Activated CD4-positive, alpha-beta T cell treated with anti-CD3 and anti-CD28 coated beads, Interleukin-2, amount 50 U/mL, for 16 hours (primary cell): ENCODE measurements around the gene TSFM.
A peak's percentile ranks its signal among the peaks of the same experiment; 100 is the strongest.

Experiments used
- DNase-seq: peaks from one replicate; pipeline ENCODE4 v3.0.0-alpha.2; 2020

TSFM gene

DNA sequence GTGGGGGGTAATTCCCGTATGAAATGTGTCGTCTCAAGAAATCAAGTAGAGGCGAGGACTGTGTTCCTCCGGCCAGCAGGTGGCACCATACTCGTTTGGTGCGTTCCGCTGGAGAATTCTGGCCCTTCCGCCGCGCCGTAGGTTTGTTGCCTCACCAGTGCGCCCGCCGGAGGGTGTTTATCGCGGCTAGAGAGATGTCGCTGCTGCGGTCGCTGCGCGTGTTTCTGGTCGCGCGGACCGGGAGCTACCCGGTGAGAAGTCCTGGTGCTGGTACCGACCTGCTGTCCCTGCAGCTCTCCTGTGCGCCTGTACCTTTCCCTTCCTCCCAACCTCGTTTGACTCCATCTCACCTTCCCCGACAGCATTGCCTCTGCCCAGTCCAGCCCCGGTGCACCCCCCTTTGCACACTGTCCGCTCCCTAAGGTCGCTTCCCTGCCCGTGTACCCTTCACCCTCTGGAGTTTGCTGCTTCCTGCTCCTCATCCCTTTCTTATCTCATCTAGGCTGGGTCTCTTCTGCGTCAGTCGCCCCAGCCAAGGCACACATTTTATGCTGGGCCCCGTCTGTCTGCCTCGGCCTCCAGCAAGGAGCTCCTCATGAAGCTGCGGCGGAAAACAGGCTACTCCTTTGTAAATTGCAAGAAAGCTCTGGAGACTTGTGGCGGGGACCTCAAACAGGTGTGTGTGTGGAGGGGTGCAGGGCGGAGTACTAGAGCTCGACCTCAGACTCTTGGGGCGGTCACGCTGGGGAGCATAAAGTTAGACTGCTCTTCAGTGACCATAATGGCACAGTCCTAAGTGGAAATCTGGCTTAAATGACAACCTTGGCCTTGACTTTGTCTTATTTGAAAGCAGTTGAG is at the start of gene TSFM:
TSFM (plus strand) TSS at position 180 of the 858 bp plus-strand sequence; CDS start at position 195, 15 bp downstream.
- peak; percentile 95 for DNase-seq

DNA sequence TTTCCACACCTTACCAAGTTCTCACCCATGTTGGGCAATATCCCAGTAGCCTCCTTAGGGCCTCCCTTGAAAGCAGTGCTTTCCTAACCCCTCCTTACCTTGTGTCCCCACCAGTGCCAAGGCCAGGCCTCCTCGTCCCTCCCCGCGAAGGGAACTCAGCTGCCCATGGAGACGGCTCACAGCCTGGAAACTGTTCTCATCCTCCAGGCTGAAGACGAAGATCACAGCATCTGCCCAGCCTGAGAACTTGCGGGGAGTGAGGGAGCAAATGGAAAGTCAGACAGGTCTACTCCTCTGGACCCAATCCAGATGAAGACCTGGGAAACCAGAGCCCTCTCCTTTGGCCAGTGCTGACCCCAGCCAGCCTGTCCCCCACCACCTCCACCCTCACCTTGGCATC is 48.7 kb upstream of the TSFM start:
- DNase-seq, result no peak

DNA sequence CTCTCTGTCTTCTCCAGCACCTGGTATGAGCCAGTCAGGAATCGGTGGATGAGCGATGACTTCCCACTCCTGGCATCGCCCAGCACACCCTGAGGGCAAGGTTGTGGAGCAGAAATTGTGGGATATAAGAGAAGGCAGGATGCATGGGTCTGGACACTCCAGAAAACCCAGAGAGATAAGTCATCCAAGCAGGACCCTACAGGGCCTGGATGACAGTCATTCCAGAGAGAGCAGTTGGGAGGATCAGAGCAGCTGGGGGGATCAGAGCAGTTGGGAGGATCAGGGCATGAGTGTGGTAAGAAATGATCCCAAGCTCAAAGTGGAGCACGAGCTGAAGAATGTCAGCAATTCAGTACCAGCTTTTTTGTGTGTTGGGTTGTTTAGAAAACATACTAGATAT is 48.0 kb upstream of the TSFM start:
- DNase-seq, result no peak

DNA sequence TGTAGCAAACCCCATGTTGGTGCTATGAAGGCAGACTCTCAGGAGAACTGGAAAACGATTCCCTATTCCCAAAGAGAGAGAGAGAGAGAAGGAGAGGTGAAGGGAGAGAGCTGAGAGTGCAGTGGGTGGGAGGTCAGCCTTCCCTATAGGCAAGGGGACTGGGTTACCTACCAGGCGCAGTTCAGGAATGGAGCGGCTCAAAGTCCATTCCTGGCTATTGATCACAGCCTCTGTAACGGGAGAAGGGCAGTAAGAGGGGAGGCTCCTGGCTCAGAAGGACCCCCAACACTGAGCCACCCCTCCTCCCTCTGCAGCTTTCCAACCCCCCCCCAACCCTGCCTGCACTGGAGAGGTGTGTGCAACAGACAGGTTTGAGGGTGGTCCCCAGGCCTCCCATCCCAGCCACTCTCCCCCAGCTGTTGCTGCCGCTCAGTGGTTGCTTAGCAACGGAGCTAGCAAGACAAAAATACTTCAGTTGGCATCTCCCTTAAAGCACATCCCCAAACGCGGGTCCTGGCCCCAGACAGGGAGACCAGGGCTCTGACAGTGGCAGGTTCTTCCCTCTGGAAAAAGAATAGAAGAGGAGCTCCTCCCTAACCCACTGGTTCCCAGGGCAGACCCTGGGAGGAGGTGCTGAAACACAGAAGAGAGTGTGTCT is 47.3 kb upstream of the TSFM start:
- no peak for DNase-seq

DNA sequence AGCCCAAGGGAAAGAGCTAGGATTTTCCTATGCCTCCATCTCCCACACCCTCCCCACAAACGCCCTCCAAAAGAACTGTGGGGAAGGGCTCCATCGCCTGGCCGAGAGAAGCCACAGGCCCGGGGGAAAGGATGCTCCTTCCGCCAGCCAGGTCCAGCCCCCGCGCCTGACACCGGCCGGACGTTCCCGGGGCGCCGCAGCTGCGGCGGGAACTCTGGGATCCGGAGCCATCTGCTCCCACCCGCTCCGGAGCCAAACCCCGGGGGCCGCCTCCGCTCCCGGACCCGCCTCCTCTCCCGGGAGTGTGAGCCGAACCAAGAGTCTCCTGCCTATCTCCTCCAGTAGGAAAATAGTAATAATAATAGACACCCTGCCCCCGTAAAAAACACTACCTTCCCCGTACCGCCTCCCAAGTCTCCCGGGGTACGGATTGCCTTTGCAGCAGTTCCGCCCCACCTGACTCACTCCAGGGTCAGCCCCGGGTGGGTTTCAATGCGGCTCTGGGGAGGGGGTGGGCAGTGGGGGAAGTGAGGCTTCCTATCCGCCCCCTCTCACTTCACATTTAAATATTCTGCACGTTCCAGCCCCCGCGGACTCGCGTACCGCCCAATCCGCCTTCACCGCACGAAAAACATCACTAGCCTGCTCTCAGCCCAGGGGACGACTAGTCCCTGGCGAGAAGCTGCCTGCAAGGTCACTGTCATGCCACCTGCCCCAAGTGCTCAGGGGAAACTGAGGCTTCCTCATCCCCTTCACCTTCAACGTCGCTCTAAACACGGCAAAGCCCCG is 46.4 kb upstream of the TSFM start:
- no peak for DNase-seq

DNA sequence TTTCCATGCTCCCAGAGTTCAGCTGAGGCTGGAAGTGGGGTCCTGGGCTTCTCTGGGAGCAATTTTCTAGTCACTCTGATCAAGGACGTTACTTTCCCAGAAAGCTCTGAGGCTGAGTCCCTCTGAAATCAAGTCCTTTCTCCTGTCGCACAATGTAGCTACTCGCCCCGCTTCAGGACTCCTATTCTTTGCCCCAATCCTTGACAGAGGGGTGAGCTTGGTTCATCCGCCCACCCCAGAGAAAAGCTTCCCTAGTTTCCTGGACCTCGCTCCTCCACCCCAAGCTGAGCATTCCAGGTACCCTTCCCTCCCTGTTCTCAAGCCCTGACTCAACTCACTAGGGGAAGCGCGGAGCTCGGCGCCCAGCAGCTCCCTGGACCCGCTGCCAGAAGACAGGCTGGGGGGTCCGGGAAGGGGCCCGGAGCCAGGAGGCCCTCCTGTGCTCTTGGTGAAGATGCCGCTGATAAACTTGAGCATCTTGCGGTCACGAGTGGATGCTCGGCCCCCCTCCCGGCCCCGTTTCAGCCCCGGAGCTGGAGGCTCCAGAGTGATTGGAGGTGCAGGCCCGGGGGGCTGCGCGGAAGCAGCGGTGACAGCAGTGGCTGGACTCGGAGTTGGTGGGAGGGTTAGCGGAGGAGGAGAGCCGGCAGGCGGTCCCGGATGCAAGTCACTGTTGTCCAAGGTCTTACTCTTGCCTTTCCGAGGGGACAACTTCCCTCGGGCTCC is 45.7 kb upstream of the TSFM start:
- no peak for DNase-seq

DNA sequence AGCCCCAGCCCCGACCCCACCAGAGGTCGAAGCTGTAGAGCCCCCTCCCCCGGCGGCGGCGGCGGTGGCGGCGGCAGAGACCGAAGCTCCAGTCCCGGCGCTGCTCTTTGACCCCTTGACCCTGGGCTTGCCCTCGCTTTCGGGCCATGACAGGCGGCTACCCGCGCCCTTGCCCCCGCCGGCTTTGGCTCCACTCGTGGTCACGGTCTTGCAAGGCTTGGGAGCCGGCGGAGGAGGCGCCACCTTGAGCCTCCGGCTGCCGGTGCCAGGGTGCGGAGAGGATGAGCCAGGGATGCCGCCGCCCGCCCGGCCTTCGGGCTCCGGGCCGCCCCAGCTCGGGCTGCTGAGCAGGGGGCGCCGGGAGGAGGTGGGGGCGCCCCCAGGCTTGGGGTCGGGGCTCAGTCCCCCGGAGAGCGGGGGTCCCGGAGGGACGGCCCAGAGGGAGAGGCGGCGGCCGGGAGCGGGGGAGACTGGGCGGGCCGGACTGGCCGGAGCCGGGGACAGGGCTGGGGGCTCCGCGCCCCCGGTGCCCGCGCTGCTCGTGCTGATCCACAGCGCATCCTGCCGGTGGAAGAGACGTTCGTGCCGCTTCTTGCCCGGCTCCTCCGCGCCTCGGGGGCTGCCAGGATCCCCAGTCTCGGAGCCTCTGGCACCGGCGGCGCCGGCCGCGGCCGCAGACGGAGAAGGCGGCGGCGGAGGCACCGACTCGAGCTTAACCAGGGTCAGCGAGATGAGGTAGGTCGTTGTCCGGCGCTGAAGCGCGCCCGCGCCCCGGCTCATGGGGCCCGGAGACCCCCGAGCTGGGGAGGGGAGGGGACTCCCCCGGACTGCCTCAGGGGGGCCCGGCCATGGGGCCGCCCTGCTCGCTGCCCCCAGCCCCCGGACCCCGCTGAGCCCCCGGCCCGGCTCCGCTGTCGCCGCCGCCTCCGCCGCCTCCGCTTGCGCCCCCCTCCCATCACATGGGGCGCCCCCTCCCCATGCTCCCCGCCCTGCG is 44.8 kb upstream of the TSFM start:
- no peak for DNase-seq

DNA sequence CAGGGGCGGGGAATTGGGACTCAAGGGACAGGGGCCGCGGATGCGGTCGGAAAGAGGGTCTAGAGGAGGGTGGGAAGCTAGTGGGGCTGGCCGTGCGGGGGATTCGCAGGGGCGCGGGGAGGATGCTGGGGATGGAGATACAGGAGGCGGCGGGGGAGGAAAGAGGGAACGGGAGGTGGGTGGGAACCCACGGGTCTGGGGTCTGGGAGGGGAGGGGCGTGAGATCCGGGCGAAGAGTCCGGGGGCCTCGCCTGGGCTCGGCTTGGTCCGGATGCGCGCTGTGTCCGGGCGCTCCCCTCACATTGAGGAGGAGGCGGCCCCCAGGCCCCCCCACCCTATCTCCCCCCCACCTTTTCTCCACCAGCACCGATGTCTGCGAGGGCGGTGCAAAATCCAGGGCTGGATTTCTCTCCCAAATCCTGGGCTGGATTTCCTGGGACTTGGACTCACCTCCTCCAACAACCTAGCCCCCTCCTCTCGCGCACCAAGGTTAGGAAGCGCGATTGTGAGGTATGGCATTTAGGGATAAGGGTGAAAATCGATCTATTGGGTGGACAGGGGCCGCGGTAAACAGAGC is 43.8 kb upstream of the TSFM start, which contains the start of gene AGAP2:
AGAP2 (minus strand) TSS at position 82 of the 577 bp plus-strand sequence. CDS start 496 bp downstream, outside the sequence.
- no peak for DNase-seq

DNA sequence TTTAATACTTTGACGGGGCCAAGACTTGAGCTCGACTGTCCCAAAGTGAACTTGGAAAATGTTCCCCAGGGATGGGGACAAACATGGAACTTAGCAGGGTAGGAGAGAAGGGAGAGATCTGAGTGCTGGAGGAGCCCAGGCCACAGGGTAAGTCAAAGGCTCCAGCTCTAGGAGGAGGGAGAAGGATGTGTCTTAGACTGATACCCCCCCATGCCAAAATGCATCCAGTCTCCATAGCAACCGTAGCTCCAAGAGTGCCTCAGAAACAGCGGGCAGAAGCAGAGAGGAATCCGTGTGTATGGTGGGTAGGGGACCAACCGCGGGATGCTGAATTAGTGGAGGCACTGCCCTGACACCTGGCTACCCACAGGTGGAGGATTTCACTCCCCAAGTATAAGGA is 43.2 kb upstream of the TSFM start:
- DNase-seq, result no peak

DNA sequence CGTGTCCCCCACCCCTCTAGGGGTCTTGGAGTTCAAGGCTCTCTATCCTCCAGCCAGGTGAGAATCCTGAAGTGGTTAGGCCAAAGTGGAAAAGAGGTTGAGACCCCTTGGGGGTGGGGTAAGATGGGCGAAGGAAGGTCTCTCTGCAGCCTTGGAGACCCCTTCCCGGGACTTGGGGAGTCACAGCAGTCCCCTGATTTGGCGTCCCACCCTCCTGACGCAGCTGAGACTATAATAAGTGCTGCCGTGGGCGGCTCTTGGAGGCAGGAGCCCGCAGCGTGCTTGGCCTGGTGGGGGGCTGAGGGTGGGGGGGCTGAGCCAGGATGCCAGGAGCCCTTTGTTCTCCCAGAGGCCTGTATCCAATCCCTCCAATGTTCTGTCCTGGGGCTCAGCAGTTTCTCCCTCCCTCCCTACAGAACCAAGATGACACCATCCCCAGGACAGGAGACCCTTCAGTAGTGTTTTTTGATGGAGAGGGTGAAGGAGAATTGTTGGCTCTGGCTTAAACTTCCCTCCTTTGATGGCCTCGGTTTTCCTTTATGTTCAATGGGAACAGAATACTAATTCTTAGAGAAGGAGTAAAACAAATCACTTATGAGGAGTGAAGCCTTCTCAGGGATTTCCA is 42.6 kb upstream of the TSFM start:
- DNase-seq, result no peak

DNA sequence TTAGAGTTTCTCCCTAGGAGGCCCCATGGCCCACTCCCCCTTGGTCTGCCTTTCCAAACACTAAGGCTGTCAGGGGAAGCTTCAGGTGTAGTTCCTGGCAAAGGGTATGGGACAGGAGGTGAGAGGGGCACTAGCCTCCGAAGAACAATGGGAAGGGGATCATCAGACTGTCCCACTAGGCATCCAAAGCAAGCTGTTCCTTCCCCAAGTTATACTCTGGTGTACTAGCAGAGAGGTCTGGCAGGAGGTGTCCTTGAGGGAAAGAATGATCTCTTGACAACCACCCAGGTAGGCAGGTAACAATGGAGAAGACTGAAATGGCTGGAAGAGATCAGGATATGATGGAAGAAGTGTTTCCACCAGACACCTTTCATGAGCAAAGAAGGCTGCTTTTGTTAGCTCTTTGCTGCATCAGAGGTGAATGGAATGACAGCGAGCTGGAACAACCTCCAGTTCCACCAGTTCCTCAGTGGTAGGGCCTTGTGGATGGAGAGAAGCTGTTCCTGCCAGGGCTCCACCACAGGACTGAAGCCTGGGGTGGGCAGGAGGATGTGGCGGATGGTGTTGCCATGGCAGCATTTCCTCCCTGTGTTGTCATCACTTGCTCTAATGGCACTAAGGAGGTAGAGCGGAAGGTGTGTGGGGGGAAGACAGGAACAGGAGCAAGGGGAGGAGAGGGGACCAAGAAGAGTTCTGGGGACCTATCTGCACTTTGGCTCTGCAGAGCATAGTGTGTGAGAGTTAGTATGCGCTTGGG is 41.8 kb upstream of the TSFM start:
- DNase-seq, result peak; percentile 87

DNA sequence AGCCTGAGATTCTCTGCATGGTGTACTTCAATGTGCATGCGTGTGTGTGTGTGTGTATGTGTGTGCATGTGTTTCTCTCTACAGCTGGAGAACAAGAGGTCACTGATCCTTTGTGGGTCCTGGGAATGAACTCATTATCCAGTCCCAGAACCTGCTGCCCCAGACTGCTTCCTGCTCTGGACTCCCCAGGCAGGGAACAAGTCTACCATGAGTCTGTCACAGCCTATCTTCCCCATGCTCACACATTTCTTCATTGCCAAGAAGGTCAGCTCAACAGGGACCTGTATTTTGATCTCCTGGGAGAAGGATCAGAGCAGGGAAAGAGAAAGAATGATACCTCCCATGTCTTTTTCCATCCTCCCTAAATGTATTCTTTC is 41.2 kb upstream of the TSFM start:
- no peak for DNase-seq

DNA sequence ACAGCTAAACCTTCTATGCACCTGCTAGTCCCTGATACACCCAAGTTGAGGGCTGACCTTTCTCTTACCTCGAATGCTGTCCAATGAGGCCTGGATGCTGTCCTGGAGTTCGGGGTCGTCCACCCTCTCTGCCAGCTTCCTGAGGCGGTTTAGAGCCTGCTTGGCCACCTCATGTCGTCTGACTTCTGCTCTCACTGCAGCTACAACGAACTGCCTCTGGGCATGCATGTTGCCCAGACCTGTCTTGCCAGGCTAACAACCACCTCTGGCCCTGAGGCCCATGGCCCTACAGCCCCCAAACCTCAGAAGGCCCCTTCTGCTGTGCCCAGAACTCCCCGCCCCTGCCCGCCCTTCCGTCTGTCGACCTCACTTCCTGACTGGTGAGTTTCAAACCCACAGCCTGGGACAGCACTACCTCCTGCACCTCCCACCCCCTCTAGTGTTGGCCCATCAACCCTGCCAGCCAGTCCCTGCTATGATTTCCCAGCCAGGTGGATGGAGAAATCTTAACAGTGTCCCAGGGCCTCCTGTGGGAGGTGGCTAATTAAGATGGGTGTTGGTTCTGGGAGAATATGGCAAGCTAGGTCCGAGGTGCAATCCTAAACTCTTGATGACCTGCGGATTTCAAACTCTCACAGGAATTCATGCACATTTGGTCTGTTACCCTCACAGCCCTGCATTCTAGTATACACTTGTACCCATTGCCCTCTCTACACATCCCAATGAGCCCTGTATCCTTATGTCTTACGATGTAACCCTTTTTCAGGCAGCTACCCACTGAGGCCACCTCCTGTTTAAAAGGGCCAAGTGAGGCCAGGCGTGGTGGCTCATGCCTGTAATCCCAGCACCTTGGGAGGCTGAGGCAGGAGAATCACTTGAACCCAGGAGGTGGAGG is 40.5 kb upstream of the TSFM start:
- DNase-seq, result peak; percentile 90

DNA sequence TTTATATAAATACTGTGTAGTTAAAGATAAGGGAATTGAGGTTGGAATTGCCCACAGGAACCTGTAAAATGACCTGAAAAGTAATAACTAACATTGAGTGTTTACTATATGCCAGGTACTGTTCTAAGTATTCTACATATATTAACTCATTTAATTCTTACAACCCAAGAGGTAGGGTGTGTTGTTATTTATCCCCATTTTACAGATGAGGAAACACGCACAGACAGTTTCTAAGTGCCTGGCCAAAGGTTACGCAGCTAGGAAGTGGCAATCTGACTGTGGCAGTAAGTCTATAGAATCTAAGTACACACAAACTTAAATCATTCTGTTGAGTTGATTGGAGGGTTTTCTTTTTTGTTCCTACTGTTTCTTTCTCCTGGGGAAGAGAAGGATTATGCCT is 38.8 kb upstream of the TSFM start:
- no peak for DNase-seq

DNA sequence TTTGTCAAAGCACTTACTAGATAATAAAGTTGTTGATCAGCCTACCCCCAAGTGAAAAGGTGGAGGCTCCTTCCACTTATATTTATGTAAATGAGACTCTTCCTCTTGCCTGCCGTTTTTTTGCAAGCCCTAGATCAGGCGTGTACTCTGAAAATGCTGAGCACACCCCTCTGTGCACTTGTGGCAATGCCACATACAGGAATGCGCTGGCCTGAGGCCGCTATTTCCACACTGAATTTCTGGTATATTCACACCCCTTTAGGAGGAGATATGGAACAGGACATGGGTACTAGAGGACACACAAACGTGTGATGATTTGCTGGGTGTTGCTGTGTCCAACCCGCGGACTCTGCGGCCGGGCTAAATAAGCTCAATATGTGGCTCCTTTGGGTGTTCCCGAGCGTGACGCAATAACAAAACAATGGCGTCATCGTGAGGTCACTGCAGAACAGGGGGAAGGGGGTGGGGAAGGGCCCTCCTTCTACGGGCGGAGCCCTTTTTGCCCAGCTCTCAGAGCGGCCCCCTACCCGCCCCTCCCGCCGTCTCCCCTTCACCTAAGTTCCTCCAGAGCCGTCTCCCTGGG is 38.3 kb upstream of the TSFM start:
- peak; percentile 70 for DNase-seq

DNA sequence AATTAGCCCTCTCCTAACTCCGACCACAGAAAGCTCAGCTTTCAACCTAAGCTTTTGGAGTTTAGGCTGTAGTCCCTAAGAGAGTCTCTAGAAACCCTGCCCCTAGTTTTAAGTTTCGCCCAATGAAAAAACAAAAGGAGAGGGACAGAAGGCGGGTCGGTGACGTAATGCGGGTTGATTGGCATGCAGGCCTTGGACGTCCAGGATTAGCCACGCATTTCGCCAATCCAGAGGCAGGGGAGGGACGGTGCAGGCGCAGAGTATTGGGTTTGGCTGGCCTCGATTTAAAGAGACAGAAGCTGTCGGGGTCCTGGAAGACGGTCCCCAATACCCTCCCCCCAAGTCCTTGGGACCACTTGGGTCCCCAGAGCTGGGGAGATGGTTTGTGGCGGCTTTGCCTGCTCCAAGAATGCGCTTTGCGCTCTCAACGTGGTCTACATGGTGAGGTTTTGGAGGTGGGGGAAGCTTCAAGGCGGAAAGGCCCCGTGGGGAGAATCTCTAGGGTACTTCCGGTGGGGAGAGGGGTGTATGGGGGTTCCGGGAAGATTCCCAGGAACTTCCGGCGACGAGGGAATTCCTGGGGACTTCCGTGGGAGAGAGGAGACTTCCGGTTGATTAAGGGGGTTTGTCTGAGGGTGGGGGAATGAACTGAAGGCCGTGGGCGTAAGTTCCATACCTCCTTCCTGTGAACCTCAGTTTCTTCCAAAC is 37.7 kb upstream of the TSFM start, which contains the start of gene TSPAN31:
TSPAN31 (plus strand) TSS at position 263 of the 708 bp plus-strand sequence; CDS start at position 379, 116 bp downstream.
- DNase-seq, result peak; percentile 96

DNA sequence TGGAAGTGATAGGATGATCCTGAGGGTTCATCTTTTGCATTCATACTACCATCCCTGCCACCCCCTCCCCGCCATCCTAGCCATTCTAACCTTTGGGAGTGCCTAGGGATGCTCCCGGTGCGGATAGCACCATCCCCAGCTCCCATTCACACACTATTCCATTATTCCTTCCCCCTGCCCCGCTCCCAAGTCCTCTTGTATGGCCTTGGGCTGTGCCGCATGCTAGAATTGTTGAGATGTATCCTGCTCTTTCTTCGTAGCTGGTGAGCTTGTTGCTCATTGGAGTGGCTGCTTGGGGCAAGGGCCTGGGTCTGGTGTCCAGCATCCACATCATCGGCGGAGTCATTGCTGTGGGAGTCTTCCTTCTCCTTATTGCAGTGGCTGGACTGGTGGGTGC is 37.1 kb upstream of the TSFM start:
- no peak for DNase-seq

DNA sequence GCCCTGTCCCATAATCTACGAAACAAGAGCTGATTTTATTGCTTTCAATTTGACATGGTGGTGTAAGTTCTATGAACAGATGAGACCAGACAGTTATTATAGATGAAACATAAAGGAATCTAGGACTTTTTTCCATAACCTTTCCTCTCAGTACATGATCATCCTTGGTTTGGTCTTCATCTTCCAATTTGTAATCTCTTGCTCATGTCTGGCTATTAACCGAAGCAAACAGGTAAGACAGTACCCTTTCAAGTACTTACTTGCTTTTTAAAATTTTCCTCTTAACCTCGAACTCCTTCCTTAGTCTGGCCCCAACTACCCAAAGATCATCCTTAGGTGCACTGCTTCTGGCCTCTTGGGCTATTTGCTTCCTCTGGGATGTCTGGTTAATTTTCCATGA is 36.6 kb upstream of the TSFM start:
- no peak for DNase-seq
